Activated CD8-positive, alpha-beta T cell treated with anti-CD3 and anti-CD28 coated beads for 36 hours (primary cell): ENCODE measurements around the gene RAD51B. TPM values are rescaled to one million over a fixed set of nuclear protein-coding genes. Genes with fewer than 3 reads are reported as not detected.

Experiments used
- ATAC-seq: fragments of 200-7000 bp; cut with Tn5 transposase; one replicate; pipeline ENCODE4 v1.10.0; 2021; ENCODE audit warnings: mild to moderate bottlenecking, moderate library complexity
- CTCF ChIA-PET: fragments of 350-600 bp; sonication (Branson Sonifier 250); formaldehyde crosslinking; loops from one replicate; lab custom pipeline; 2021; ENCODE audit warnings: antibody characterized with exemption; lab: Charles Lee
- POLR2A ChIA-PET: fragments of 350-600 bp; sonication (Branson Sonifier 250); formaldehyde crosslinking; loops from one replicate; lab custom pipeline; 2021; ENCODE audit warnings: antibody characterized with exemption; lab: Charles Lee
- DNase-seq: peaks from one replicate; pipeline ENCODE4 v3.0.0-alpha.2; 2020
- H3K27ac Mint-ChIP-seq: one replicate; pipeline ENCODE4 v1.8.0; 2021; ENCODE audit warnings: mild to moderate bottlenecking, mixed read lengths
- H3K27me3 Mint-ChIP-seq: one replicate; pipeline ENCODE4 v1.8.0; 2021; ENCODE audit warnings: mixed read lengths
- H3K36me3 Mint-ChIP-seq: one replicate; pipeline ENCODE4 v1.8.0; 2021; ENCODE audit warnings: low read depth, mixed read lengths
- H3K4me1 Mint-ChIP-seq: one replicate; pipeline ENCODE4 v1.8.0; 2021; ENCODE audit warnings: low read depth, mixed read lengths
- H3K4me3 Mint-ChIP-seq: one replicate; pipeline ENCODE4 v1.8.0; 2021; ENCODE audit warnings: mild to moderate bottlenecking, moderate library complexity, mixed read lengths
- H3K9me3 Mint-ChIP-seq: one replicate; pipeline ENCODE4 v1.8.0; 2021; ENCODE audit warnings: mixed read lengths
- intact Hi-C: fragments of 100-400 bp; cut with micrococcal nuclease; formaldehyde crosslinking; loops from one replicate; pipeline ENCODE4 v1.10.0; 2022
- total RNA-seq, 2 experiments: library from RNA; stranded (reverse); gene quantifications; one replicate each; pipeline ENCODE4 v1.2.3, GENCODE V29; 2021
- TF ChIP-seq, protein P1 (sequence below): fragments of 200-600 bp; IDR thresholded peaks from one replicate; pipeline ENCODE4 v1.8.0; 2022; ENCODE audit warnings: antibody characterized with exemption, mild to moderate bottlenecking

Gene RAD51B
- total RNA-seq, 2 experiments from 2014 or later = 38.2 to 40.6 TPM

DNA sequence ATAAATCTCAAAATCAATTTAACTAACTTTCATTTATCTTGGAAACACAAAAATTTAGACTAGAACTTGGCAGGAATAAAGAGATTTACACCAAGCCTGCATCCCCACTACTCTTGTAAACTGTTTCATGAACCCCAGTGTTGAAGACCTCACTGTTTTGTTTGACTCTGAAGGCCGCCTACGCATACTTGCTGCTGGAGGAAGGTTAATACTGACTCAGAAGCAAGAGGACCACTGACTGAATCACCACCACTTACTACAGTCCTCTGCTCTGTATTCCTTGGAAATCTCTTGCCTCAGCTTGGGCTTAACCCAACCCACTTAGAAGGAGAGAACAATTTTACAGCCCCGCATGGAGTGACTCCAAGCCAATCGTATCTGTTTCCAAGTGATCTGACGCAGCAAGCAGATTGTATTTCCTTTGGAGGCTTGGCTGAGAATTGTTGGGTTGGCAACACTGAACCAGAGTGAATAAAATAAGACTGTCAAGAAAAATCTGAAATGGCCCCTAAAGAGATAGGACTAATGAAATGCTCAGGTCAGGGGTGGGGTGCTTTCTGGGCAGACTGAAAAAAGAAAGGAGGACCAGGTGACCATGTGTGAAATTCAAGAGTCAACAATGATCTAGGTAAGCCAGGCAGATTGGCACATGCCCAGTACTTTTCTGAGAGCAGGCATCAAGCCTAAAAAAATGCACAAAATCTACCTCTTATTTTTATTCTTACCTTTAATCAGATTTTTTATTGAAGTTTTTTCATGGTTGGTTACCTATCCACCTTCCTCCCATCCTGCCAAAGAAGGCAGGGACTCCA is 724.7 kb downstream of the RAD51B start:
- H3K27me3 Mint-ChIP-seq = no peaks in the 10 kb centered on the region
- ATAC-seq (no peak), DNase-seq (peak; percentile 32)
- CTCF ChIA-PET = no interaction called here
- no peak overlapping the region for H3K4me3 Mint-ChIP-seq
- TF ChIP-seq, protein P1, sequence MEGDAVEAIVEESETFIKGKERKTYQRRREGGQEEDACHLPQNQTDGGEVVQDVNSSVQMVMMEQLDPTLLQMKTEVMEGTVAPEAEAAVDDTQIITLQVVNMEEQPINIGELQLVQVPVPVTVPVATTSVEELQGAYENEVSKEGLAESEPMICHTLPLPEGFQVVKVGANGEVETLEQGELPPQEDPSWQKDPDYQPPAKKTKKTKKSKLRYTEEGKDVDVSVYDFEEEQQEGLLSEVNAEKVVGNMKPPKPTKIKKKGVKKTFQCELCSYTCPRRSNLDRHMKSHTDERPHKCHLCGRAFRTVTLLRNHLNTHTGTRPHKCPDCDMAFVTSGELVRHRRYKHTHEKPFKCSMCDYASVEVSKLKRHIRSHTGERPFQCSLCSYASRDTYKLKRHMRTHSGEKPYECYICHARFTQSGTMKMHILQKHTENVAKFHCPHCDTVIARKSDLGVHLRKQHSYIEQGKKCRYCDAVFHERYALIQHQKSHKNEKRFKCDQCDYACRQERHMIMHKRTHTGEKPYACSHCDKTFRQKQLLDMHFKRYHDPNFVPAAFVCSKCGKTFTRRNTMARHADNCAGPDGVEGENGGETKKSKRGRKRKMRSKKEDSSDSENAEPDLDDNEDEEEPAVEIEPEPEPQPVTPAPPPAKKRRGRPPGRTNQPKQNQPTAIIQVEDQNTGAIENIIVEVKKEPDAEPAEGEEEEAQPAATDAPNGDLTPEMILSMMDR = no peak
- intact Hi-C loops = no loop called here
- H3K36me3 Mint-ChIP-seq = no peaks in the 10 kb centered on the region
- POLR2A ChIA-PET = no interaction called here
- H3K27ac Mint-ChIP-seq = no peak overlapping the region
- peaks cover 6% of the 10 kb centered on the region for H3K4me1 Mint-ChIP-seq
- no peaks in the 10 kb centered on the region for H3K9me3 Mint-ChIP-seq

DNA sequence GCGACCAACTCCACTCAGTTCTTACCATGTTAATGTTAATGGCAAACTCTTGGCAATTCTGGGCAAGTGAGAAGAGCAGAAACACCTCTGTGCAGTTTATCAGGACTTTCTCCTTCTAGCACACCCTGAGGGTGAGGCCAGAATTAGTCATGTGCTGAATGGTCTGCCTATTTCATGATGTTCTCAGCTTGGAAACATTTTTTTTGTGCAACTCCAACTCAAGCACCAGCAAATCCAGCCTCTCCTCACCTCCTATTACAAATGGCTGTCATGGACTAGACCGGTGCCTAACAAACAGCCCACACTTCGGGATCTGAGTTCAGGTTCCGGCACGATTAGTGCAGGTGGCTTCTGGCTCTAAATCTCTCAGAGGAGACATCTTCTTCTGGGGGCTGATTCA is 727.3 kb downstream of the RAD51B start:
- TF ChIP-seq, protein P1 = no peak
- ChIA-PET CTCF (no interaction called here), POLR2A (no interaction called here)
- Mint-ChIP-seq H3K27me3 (no peaks in the 10 kb centered on the region), H3K4me1 (peaks cover 7% of the 10 kb centered on the region), H3K4me3 (no peak overlapping the region), H3K9me3 (no peaks in the 10 kb centered on the region), H3K36me3 (no peaks in the 10 kb centered on the region), H3K27ac (no peak overlapping the region)
- ATAC-seq = no peak
- intact Hi-C loops = no loop called here
- DNase-seq = no peak

DNA sequence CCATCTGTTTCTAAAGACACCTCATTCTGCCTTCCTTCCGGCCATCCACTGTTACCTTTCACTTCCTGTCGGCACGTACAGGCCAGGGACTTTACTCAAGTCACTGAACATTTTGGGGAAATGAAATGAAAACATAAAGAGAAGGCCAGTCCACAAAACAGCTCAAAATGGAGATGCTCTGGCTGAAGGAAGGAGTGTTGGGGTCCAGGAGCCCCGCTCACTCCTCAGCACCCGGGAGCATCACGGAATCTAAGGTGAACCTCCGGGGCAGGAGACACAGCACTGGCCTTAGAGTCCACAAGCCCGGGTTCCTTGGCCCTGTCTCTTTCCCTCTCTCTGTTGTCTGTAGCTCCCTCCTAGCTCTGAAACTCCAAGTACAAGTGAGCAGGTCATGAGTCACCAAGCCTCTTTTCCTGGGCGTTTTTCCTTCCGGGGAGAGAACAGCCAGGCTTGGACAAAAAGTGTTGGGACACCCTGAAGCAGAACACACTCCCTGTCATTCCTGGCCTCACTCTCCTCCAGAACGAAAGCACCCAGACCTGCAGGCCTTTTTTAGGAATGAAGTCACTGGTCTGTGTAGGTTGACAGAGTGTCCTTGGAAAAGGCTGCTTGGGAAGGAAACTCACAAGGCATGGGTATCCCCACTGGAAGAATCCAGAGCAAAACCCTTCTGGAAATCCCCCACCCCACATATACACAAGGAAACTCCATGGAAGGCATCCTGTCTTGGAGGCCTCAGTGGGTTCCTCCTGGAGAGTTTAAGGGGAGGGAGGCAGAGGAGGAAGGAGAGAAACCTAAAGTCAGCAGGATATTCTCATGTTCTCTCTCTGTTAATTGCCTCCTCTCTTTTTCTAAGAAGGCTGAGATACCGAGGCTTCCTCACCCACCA is 728.0 kb downstream of the RAD51B start:
- DNase-seq (no peak), ATAC-seq (no peak)
- H3K36me3 Mint-ChIP-seq = no peaks in the 10 kb centered on the region
- ChIA-PET CTCF (no interaction called here), POLR2A (no interaction called here)
- peaks cover 7% of the 10 kb centered on the region for H3K4me1 Mint-ChIP-seq
- intact Hi-C loops = no loop called here
- TF ChIP-seq, protein P1 = no peak
- H3K27me3 Mint-ChIP-seq = no peaks in the 10 kb centered on the region
- H3K4me3 Mint-ChIP-seq = no peak overlapping the region
- H3K27ac Mint-ChIP-seq = no peak overlapping the region
- no peaks in the 10 kb centered on the region for H3K9me3 Mint-ChIP-seq

DNA sequence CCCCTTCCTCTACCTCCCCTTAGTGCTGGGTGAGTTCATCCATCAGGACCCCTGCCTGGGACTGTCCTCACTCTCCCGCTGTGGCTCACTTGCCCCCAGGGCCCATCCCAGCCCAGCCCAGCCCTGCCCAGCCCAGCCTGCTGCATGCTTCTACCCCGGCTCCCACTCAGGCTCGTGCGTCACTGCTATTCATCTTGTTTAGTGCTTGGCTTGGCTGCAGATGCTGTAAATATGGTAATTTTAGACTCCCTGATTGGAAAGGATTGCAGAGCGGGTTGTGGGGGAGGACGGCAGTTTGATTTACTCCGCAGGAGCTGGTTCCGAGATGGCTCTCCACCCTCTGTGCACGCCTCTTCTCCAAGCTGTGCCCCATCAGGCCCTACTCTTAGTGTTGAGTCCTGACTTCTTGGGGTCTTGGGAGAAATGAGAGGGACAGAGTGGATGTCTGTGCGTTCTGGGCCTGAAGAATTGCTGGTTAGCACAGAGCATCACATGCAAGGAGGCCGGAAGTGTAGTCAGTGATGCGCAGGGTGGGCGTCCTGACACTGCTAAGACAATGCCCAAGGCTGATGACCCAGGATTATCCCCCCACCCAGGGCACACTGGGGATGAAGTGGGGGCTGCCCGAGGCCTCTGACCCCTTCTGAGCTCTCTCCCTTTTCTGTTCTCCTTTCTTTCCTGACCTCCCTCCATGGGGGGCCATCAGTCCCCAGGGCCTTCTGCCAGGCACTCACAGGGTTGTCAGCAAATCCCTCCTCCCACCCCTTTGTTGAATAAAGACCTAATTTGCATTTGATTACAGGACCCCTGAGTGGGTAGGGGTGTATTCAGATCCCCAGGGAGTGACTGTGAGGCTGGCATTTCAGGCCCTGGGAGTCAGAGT is 728.9 kb downstream of the RAD51B start:
- POLR2A ChIA-PET = no interaction called here
- Mint-ChIP-seq H3K36me3 (no peaks in the 10 kb centered on the region), H3K9me3 (no peaks in the 10 kb centered on the region), H3K4me3 (no peak overlapping the region), H3K27me3 (no peaks in the 10 kb centered on the region), H3K4me1 (peaks cover 10% of the 10 kb centered on the region), H3K27ac (no peak overlapping the region)
- DNase-seq (no peak), ATAC-seq (no peak)
- intact Hi-C loops = no loop called here
- TF ChIP-seq, protein P1 = no peak
- CTCF ChIA-PET = interaction anchor here (1.1 kb wide), 1 partner anchor 26 kb away, joined by 4 read pairs; no protein-coding TSS in a partner anchor
